Endothelial cell of umbilical vein (primary cell): ENCODE results near the gene NSFL1C.

ENCODE experiments used
- EZH2 ChIP-seq: IDR thresholded peaks from 2 replicates; pipeline ENCODE4 v1.6.1; 2012; ENCODE audit warnings: borderline replicate concordance, low read depth, mild to moderate bottlenecking, moderate library complexity, low read length, inconsistent platforms; ENCODE audit not compliant: severe bottlenecking
- FOS ChIP-seq: IDR thresholded peaks from 2 replicates; pipeline ENCODE4 v1.6.1; 2011; ENCODE audit warnings: mild to moderate bottlenecking, low read length, moderate library complexity, borderline replicate concordance; ENCODE audit not compliant: insufficient read depth
- GATA2 ChIP-seq: IDR thresholded peaks from 2 replicates; pipeline ENCODE4 v1.7.0; 2011; ENCODE audit warnings: low read depth, mild to moderate bottlenecking, moderate library complexity, mixed read lengths, low read length; ENCODE audit not compliant: insufficient read length, insufficient read depth
- JUN ChIP-seq: IDR thresholded peaks from 2 replicates; pipeline ENCODE4 v1.6.1; 2011; ENCODE audit warnings: borderline replicate concordance, low read depth; ENCODE audit not compliant: insufficient read length, insufficient read depth
- MYC ChIP-seq: IDR thresholded peaks from one replicate; pipeline ENCODE4 v1.6.1; 2011; ENCODE audit warnings: mild to moderate bottlenecking, low read depth, low read length
- POLR2A ChIP-seq: IDR thresholded peaks from 2 replicates; pipeline ENCODE4 v1.6.1; 2012; ENCODE audit warnings: low read depth, mild to moderate bottlenecking, control low read depth, low read length
- POLR2AphosphoS5 ChIP-seq: IDR thresholded peaks from 2 replicates; pipeline ENCODE4 v1.6.1; 2012; ENCODE audit warnings: low read depth, mild to moderate bottlenecking, control low read depth, low read length, moderate library complexity; ENCODE audit not compliant: insufficient read depth
- TF ChIP-seq, protein P1 (sequence below), 2 donors: IDR thresholded peaks; 1 replicate in 1 of 2; 2 replicates in 1 of 2; pipeline ENCODE4 v1.5.1; 2011; ENCODE audit warnings: low read length in 2 of 2, mild to moderate bottlenecking in 2 of 2, moderate library complexity in 2 of 2, control low read depth in 1 of 2, inconsistent platforms in 1 of 2, low read depth in 1 of 2; ENCODE audit not compliant: insufficient read depth in 1 of 2; ENCODE audit errors: extremely low read depth in 1 of 2
- TF ChIP-seq, protein P2 (sequence below): IDR thresholded peaks from 2 replicates; pipeline ENCODE4 v1.6.1; 2011; ENCODE audit not compliant: insufficient read depth, insufficient read length

DNA sequence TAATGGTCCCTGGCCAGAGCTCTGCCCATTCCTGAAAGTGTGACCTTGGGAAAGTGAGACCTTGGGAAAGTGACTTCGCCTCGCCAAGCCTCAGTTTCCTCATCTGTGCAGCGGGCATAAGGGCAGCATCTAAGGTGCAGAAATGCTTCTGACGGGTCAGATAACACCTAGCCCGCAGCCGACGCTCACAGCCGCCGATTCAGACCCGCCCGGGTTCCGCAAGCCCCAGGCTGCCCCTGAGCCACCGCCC is 74.3 kb downstream of the NSFL1C start:
- TF ChIP-seq, protein P1, sequence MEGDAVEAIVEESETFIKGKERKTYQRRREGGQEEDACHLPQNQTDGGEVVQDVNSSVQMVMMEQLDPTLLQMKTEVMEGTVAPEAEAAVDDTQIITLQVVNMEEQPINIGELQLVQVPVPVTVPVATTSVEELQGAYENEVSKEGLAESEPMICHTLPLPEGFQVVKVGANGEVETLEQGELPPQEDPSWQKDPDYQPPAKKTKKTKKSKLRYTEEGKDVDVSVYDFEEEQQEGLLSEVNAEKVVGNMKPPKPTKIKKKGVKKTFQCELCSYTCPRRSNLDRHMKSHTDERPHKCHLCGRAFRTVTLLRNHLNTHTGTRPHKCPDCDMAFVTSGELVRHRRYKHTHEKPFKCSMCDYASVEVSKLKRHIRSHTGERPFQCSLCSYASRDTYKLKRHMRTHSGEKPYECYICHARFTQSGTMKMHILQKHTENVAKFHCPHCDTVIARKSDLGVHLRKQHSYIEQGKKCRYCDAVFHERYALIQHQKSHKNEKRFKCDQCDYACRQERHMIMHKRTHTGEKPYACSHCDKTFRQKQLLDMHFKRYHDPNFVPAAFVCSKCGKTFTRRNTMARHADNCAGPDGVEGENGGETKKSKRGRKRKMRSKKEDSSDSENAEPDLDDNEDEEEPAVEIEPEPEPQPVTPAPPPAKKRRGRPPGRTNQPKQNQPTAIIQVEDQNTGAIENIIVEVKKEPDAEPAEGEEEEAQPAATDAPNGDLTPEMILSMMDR (IDR thresholded peaks at IDR 0.05; ENCODE audit: extremely low read depth in 1 of 2, insufficient read depth in 1 of 2, low read depth in 1 of 2, low read length in 2 of 2): no peak
- no peak for TF ChIP-seq EZH2
- no peak for TF ChIP-seq MYC
- no peak for TF ChIP-seq POLR2A
- TF ChIP-seq POLR2AphosphoS5: no peak
- TF ChIP-seq, protein P2, sequence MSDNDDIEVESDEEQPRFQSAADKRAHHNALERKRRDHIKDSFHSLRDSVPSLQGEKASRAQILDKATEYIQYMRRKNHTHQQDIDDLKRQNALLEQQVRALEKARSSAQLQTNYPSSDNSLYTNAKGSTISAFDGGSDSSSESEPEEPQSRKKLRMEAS: no peak
- no peak for TF ChIP-seq FOS
- no peak for TF ChIP-seq JUN
- TF ChIP-seq GATA2: no peak
